Islet of Langerhans (tissue), 1 donor: ENCODE results near the gene GRIK4.

Experiments used
- FAIRE-seq: peaks from one replicate; lab custom pipeline; 2011; peaks lifted over from hg19 to GRCh38; lab: Jason Lieb, UNC

Gene GRIK4

GRCh38 chr11:120550007-120550406, 38.5 kb downstream of the GRIK4 start:
- FAIRE-seq = no peak

DNA sequence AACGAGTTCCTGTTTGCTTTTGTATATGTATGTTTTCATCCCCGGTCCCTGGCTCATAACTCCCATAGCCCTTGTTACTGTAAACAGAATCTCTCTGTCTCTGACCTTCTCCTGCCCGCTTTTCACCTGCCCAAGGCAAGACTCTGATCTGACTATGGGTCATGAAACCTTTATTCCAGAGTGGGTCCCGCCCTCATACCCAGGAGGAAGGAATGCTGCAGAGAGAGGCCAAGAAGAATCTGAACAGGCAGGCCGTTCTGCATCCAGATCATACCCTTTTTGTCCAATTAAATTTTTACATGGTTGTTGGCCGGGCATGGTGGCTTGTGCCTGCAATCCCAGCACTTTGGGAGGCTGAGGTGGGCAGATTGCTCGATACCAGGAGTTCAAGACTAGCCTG, 39.6 kb downstream of the GRIK4 start:
- no peak for FAIRE-seq

- no peak for FAIRE-seq
Observed at GRCh38 chr11:120554766-120555432, 43.4 kb downstream of the GRIK4 start.

- FAIRE-seq = no peak
Observed at GRCh38 chr11:120555433-120555773, 43.9 kb downstream of the GRIK4 start.

GRCh38 chr11:120556797-120557196, 45.2 kb downstream of the GRIK4 start:
- FAIRE-seq = no peak

- no peak for FAIRE-seq
Observed at GRCh38 chr11:120558744-120559431, 47.3 kb downstream of the GRIK4 start.

DNA sequence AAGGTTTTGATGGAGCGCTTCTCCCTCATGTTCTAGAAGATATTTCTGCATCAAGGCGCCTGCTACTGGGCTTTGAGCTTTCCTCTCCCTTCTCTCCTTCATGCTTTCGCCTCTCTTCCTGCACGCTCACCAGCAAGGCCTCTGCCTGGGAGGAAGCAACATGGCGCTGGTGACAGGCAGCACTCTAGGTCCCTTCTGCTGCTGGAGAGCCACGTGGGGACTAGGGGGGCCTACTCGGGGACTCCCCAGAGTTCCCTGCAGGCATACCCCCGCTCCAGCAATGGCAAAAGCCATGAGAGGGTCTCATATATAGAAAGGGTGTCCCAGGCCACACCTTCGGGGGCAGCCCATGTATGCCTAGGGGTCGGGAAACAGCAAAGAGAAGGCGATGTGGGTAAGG, 49.7 kb downstream of the GRIK4 start:
- FAIRE-seq = no peak

DNA sequence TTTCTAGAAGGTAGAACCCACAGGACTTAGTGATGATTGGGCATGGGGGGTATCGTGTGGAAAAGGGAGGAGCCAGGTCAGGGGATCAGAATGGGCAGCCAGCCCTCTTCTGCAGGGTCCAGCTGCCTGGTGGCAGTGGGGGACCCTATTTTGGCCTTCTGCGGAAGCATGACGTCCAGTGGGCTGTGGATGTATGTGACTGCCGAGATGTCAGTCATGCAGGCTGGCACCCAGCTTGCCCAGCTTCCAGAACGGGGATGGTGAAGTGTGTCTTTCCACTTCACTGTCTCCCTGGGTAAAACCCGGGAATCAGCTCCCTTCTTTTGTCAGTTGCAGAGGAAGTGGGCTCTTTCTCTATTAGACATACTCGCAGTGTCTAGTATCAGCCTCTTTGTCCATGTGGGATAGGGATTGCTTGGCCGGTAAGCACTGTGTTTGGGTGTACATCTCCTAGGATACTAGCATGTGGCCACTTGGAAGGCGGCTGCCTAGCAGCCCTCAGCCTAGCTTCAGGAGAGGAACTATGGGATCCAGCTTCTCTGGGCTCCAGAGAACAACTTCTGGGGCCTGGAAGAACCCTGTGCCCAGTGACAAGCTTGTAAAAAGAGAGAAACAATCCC, 51.4 kb downstream of the GRIK4 start:
- FAIRE-seq = no peak

DNA sequence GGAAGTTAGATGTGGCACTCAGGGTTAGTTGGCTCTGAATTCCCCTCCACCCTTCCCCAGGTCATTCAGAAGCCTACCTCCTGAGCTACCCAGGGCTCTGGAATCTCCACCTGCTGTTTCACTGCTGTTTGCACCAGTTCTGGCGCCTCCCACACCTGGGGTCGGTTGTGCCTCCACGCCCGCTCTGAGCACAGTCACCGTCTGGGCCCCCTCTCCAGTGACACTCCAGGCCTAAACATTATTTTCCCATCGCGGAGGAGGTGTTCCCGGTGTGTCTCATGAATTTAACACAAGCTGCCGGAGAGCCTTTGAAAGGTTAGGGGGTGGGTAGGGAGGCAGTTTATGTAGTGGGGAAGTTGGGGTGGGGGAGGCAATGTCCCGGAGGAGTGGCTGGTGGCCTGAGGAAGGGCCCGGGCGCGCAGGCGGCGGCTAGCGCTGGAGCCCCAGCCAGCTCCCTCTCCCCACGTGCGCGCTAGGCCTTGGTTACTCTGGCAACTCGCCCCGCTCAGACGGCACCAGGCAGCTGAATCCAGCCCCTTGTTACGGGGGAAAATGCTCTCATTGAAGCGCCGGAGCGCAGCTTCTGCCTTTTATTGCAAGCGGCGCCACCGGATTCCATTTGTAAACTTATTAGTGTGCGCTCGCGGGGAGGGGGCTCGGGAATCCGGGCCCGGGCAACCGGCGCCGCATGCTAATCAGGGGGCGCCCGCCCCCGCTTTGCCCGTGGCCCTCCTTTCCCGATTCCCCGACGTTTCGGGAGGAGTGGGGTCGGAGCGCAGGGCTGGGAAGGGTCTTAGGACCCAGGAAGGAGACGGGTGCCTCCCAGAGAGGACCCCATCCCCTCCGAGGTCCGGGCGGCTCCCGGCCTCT, 52.4 kb downstream of the GRIK4 start:
- no peak for FAIRE-seq

- no peak for FAIRE-seq
Observed at GRCh38 chr11:120564573-120565311, 53.2 kb downstream of the GRIK4 start.

- FAIRE-seq = no peak
Observed at GRCh38 chr11:120565466-120566155, 54.1 kb downstream of the GRIK4 start.

GRCh38 chr11:120566176-120566575, 54.6 kb downstream of the GRIK4 start:
- FAIRE-seq = no peak

DNA sequence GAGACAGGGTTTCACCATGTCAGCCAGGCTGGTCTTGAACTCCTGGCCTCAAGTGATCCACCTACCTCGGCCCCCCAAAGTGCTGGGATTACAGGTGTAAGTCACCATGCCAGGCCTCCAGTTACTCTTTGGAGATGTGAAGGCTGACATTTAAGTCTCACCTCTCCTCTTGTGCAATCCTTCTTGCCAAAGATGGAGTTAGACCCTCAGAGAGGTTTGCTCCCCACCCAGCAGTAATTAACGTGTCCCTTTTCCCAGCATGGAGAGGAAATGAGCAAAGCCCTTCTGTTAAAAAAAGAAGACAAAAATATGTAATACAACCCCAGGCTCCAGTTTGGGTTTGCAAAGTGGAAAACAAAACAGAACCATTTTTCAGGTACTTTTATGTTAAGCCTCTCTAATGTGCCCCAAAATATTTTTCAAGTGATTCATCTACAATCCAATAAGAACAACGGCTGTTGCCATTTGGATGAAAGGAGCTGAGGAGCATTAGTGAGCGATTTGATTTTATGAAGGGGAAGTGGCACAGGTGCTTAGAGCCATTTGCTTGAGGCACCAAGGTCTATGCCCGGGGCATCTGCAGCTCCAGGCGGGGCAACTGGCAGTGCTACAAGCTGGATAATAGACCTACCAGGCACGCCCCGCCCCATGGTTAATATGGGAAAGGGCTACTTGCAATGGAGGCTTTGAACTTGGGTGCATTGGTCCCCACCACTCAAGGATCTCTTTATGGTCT, 57.2 kb downstream of the GRIK4 start:
- FAIRE-seq = no peak

DNA sequence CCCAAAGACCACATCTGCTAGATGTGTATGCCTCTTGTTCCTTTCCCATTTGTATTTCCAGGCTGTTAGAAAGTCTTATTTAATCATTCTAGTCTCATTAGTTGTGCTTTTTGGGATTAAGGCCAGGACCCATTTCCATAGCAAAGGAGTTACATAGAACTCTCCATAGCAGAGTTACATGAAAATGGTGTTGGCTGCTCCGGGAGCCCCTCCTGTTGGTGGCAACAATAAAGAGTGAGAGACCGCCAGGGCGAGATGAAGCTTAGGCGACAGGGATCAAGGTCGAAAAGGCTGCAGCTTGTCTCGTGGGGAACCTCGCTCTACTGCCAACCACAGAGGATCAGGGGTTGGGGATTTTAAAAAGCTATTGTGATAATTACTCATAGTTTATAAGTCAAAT, 58.3 kb downstream of the GRIK4 start:
- FAIRE-seq = no peak

- FAIRE-seq = no peak
Observed at GRCh38 chr11:120571476-120571875, 59.9 kb downstream of the GRIK4 start.

GRCh38 chr11:120573756-120574354, 62.3 kb downstream of the GRIK4 start:
- FAIRE-seq = no peak

GRCh38 chr11:120574876-120575275, 63.3 kb downstream of the GRIK4 start:
- FAIRE-seq = no peak

DNA sequence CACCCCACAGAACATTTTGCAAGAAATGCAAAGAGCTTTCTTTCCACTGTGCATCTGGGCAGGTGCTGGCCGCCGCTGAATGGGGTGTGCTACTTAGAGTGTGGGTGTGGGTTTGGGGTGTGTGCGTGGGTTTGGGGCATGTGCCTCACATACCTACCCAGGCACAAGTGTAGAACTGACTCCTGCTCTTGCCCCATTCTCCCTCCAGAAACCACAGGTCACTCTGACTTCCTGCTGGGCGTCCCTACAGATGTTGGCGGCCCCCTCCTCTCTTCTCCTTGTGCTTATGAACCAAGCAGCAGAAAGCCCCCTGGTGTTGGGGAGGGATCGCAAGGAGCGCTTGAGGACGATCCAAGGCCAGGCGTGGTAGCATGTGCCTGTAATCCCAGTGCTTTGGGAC, 63.9 kb downstream of the GRIK4 start:
- no peak for FAIRE-seq

- FAIRE-seq = no peak
Observed at GRCh38 chr11:120576606-120577005, 65.1 kb downstream of the GRIK4 start.

GRCh38 chr11:120577041-120577440, 65.5 kb downstream of the GRIK4 start:
- FAIRE-seq = no peak
